Nephron progenitor cell (in vitro differentiated cells): ENCODE data around the gene SLC7A7.

Experiments
- DNase-seq: peaks from one replicate; pipeline ENCODE4 v3.0.0; 2021
- H3K27ac Mint-ChIP-seq: 2 replicates; pipeline ENCODE4 v1.8.0; 2021; ENCODE audit warnings: mild to moderate bottlenecking, moderate library complexity, mixed read lengths
- H3K27me3 Mint-ChIP-seq: 2 replicates; pipeline ENCODE4 v1.8.0; 2021; ENCODE audit warnings: mild to moderate bottlenecking, low read depth, mixed read lengths; ENCODE audit not compliant: poor library complexity
- H3K36me3 Mint-ChIP-seq: 2 replicates; pipeline ENCODE4 v1.8.0; 2021; ENCODE audit warnings: low read depth, mixed read lengths
- H3K4me1 Mint-ChIP-seq: 2 replicates; pipeline ENCODE4 v1.8.0; 2021; ENCODE audit warnings: mixed read lengths
- H3K4me3 Mint-ChIP-seq: 2 replicates; pipeline ENCODE4 v1.8.0; 2021; ENCODE audit warnings: mild to moderate bottlenecking, moderate library complexity, mixed read lengths
- H3K9me3 Mint-ChIP-seq: 2 replicates; pipeline ENCODE4 v1.8.0; 2021; ENCODE audit warnings: mild to moderate bottlenecking, moderate library complexity, mixed read lengths
- CTCF ChIP-seq: fragments of 200-600 bp; sonication (generic); IDR thresholded peaks from 2 replicates; pipeline ENCODE4 v1.5.0; 2021; ENCODE audit warnings: antibody characterized with exemption

Gene SLC7A7

GRCh38 chr14:22822016-22822570, 6.9 kb upstream of the SLC7A7 start:
- Mint-ChIP-seq H3K4me1 (peaks cover 57% of the 10 kb centered on the region), H3K27me3 (peaks cover 6% of the 10 kb centered on the region), H3K27ac (no peak overlapping the region), H3K4me3 (peak overlapping the region; percentile 82), H3K36me3 (no peaks in the 10 kb centered on the region), H3K9me3 (no peaks in the 10 kb centered on the region)
- no peak for TF ChIP-seq CTCF
- peak; percentile 35 for DNase-seq

GRCh38 chr14:22821193-22822015, 6.2 kb upstream of the SLC7A7 start:
- no peak for DNase-seq
- no peak for TF ChIP-seq CTCF
- H3K36me3 Mint-ChIP-seq = no peaks in the 10 kb centered on the region
- H3K9me3 Mint-ChIP-seq = no peaks in the 10 kb centered on the region
- H3K4me1 Mint-ChIP-seq = peaks cover 57% of the 10 kb centered on the region
- peak overlapping the region; percentile 52 for H3K4me3 Mint-ChIP-seq
- H3K27me3 Mint-ChIP-seq = peaks cover 6% of the 10 kb centered on the region
- peak overlapping the region; percentile 16 for H3K27ac Mint-ChIP-seq

GRCh38 chr14:22820731-22821130, 5.5 kb upstream of the SLC7A7 start:
- peaks cover 6% of the 10 kb centered on the region for H3K27me3 Mint-ChIP-seq
- no peak for DNase-seq
- no peaks in the 10 kb centered on the region for H3K36me3 Mint-ChIP-seq
- H3K4me1 Mint-ChIP-seq = peaks cover 60% of the 10 kb centered on the region
- no peak overlapping the region for H3K4me3 Mint-ChIP-seq
- H3K27ac Mint-ChIP-seq = no peak overlapping the region
- no peaks in the 10 kb centered on the region for H3K9me3 Mint-ChIP-seq
- TF ChIP-seq CTCF = no peak

- H3K4me1 Mint-ChIP-seq = peaks cover 61% of the 10 kb centered on the region
Measured at GRCh38 chr14:22819151-22819988, 4.1 kb upstream of the SLC7A7 start.

GRCh38 chr14:22814373-22814772, 862 bp downstream of the SLC7A7 start:
- no peak for TF ChIP-seq CTCF
- Mint-ChIP-seq H3K27ac (no peak overlapping the region), H3K4me1 (peaks cover 27% of the 10 kb centered on the region), H3K27me3 (peaks cover 13% of the 10 kb centered on the region), H3K4me3 (no peak overlapping the region), H3K36me3 (no peaks in the 10 kb centered on the region), H3K9me3 (no peaks in the 10 kb centered on the region)
- DNase-seq = no peak

More at GRCh38 chr14:22819151-22819988, 4.1 kb upstream of the SLC7A7 start:
- no peaks in the 10 kb centered on the region for H3K9me3 Mint-ChIP-seq
- H3K4me3 Mint-ChIP-seq = peak overlapping the region; percentile 42
- no peak for TF ChIP-seq CTCF
- no peak overlapping the region for H3K27ac Mint-ChIP-seq
- DNase-seq = peak; percentile 31
- no peaks in the 10 kb centered on the region for H3K36me3 Mint-ChIP-seq
- peaks cover 11% of the 10 kb centered on the region for H3K27me3 Mint-ChIP-seq
